Liver (tissue), 9 donors: Measurements from ENCODE around the gene WDR5. TPM values are rescaled to one million over a fixed set of nuclear protein-coding genes. Genes with fewer than 3 reads are reported as not detected.

Experiments used
- DNase-seq: peaks from one replicate; pipeline ENCODE4 v3.0.0-alpha.2; 2017; ENCODE audit warnings: low spot score
- H3K27ac ChIP-seq, 2 donors: one replicate each; pipeline ENCODE4 v1.7.0; 2013; ENCODE audit warnings: inconsistent platforms in 2 of 2, low read length in 2 of 2, control low read depth in 1 of 2, low read depth in 1 of 2, mild to moderate bottlenecking in 1 of 2
- H3K27me3 ChIP-seq, 4 donors: one replicate each; pipeline versions ENCODE4 v1.6.1 to v1.7.0; 2013; ENCODE audit warnings: low read length in 3 of 4, inconsistent platforms in 1 of 4, mild to moderate bottlenecking in 1 of 4, moderate library complexity in 1 of 4; ENCODE audit not compliant: control insufficient read depth in 4 of 4, insufficient read depth in 4 of 4
- H3K36me3 ChIP-seq, 4 donors: one replicate each; pipeline versions ENCODE4 v1.6.1 to v1.7.0; 2013; ENCODE audit warnings: low read length in 3 of 4, mild to moderate bottlenecking in 3 of 4, low read depth in 1 of 4, moderate library complexity in 1 of 4; ENCODE audit not compliant: control insufficient read depth in 4 of 4, insufficient read depth in 3 of 4
- H3K4me1 ChIP-seq, 4 donors: one replicate each; pipeline versions ENCODE4 v1.6.1 to v1.7.0; 2013; ENCODE audit warnings: low read length in 3 of 4, mild to moderate bottlenecking in 3 of 4, moderate library complexity in 1 of 4; ENCODE audit not compliant: control insufficient read depth in 4 of 4, insufficient read depth in 4 of 4
- H3K4me3 ChIP-seq, 3 donors: one replicate each; pipeline versions ENCODE4 v1.6.1 to v1.7.0; 2013; ENCODE audit warnings: low read length in 3 of 3, control low read depth in 1 of 3, low read depth in 1 of 3, mild to moderate bottlenecking in 1 of 3
- H3K9ac ChIP-seq, 2 donors: one replicate each; pipeline ENCODE4 v1.7.0; 2013; ENCODE audit warnings: low read length in 2 of 2, mild to moderate bottlenecking in 2 of 2, moderate library complexity in 2 of 2, control low read depth in 1 of 2, low read depth in 1 of 2
- H3K9me3 ChIP-seq, 4 donors: one replicate each; pipeline versions ENCODE4 v1.6.1 to v1.7.0; 2013; ENCODE audit warnings: low read length in 3 of 4; ENCODE audit not compliant: control insufficient read depth in 4 of 4
- ATF3 ChIP-seq: IDR thresholded peaks from 2 replicates; pipeline ENCODE4 v1.6.1; 2016; ENCODE audit warnings: antibody characterized with exemption
- CTCF ChIP-seq: fragments of 150-350 bp; IDR thresholded peaks from 2 replicates; pipeline ENCODE4 v1.5.1; 2017; ENCODE audit warnings: improper control_type of control experiment, low read depth, low read length; ENCODE audit not compliant: missing input control
- EGR1 ChIP-seq, 2 donors: IDR thresholded peaks; 2 replicates each; pipeline ENCODE4 v1.6.1; 2016 to 2018; ENCODE audit warnings: antibody characterized with exemption in 2 of 2, low read depth in 2 of 2
- FOXA1 ChIP-seq: IDR thresholded peaks from 2 replicates; pipeline ENCODE4 v1.6.1; 2016; ENCODE audit warnings: antibody characterized with exemption
- FOXA2 ChIP-seq: IDR thresholded peaks from 2 replicates; pipeline ENCODE4 v1.6.1; 2016; ENCODE audit warnings: antibody characterized with exemption
- GABPA ChIP-seq, 2 donors: IDR thresholded peaks in 1 of 2; conservative IDR thresholded peaks in 1 of 2; 2 replicates each; pipeline ENCODE4 v1.6.1; 2016; ENCODE audit warnings: antibody characterized with exemption in 2 of 2, mild to moderate bottlenecking in 1 of 2, moderate library complexity in 1 of 2
- JUND ChIP-seq, 2 donors: IDR thresholded peaks; 2 replicates each; pipeline ENCODE4 v1.6.1; 2016; ENCODE audit warnings: antibody characterized with exemption in 2 of 2
- MAX ChIP-seq: IDR thresholded peaks from 2 replicates; pipeline ENCODE4 v1.6.1; 2016; ENCODE audit warnings: antibody characterized with exemption
- NR2F2 ChIP-seq: IDR thresholded peaks from 2 replicates; pipeline ENCODE4 v1.6.1; 2016; ENCODE audit warnings: antibody characterized with exemption
- RAD21 ChIP-seq, 2 donors: IDR thresholded peaks; 2 replicates each; pipeline ENCODE4 v1.6.1; 2016; ENCODE audit warnings: antibody characterized with exemption in 2 of 2, mild to moderate bottlenecking in 2 of 2
- REST ChIP-seq: IDR thresholded peaks from 2 replicates; pipeline ENCODE4 v1.6.1; 2016; ENCODE audit warnings: antibody characterized with exemption, mild to moderate bottlenecking
- RXRA ChIP-seq, 2 donors: IDR thresholded peaks; 2 replicates each; pipeline ENCODE4 v1.6.1; 2017 to 2018; ENCODE audit warnings: antibody characterized with exemption in 2 of 2, mild to moderate bottlenecking in 1 of 2
- SP1 ChIP-seq: IDR thresholded peaks from 2 replicates; pipeline ENCODE4 v1.6.1; 2018; ENCODE audit warnings: antibody characterized with exemption, mild to moderate bottlenecking
- TAF1 ChIP-seq: conservative IDR thresholded peaks from 2 replicates; pipeline ENCODE4 v1.6.1; 2016; ENCODE audit warnings: antibody characterized with exemption, mild to moderate bottlenecking
- YY1 ChIP-seq: IDR thresholded peaks from 2 replicates; pipeline ENCODE4 v1.6.1; 2016; ENCODE audit warnings: antibody characterized with exemption, mild to moderate bottlenecking
- ZBTB33 ChIP-seq: IDR thresholded peaks from 2 replicates; pipeline ENCODE4 v1.6.1; 2016; ENCODE audit warnings: antibody characterized with exemption
- WGBS: extraction: QIAGEN DNeasy Blood & Tissue Kit; methylation state at CpG from one replicate; pipeline ENCODE4 v1.1.7; 2013; 5-methylcytosine and 5-hydroxymethylcytosine counted together
- polyA plus RNA-seq, 2 donors: library from polyadenylated mRNA; stranded (reverse) in 1 of 2; unstranded in 1 of 2; fragments of 200-250 nt in 1 of 2; fragments of >200 nt in 1 of 2; fragmentation: Nextera tagmentation in 1 of 2; extraction: Ambion mirVana in 1 of 2; gene quantifications; one replicate each; pipeline versions ENCODE4 v1.2.1 to v1.2.3, GENCODE V29; 2013 to 2015
- total RNA-seq, 2 donors: library from RNA; depleted of rRNA; stranded (reverse); fragments of >200 nt; gene quantifications; one replicate each; pipeline ENCODE4 v1.2.3, GENCODE V29; 2014
- donor health status: healthy.
- donor health status: healthy.
- donor health status: healthy.
- donor health status: healthy.
- donor health status: healthy.

The WDR5 gene
- total and polyA plus RNA-seq, 4 donors: 11.1 to 21.6 (median 14.6) TPM

GRCh38 chr9:134156564-134157377, 20.9 kb downstream of the WDR5 start:
- Histone ChIP-seq H3K27ac (no peak overlapping the region), H3K27me3 (no peaks in the 10 kb centered on the region), H3K9me3 (no peaks in the 10 kb centered on the region), H3K36me3 (peaks cover 25 to 69% (median 41%) of the 10 kb centered on the region in 4 donors), H3K4me3 (no peak overlapping the region), H3K9ac (no peak overlapping the region), H3K4me1 (no peaks in the 10 kb centered on the region)
- DNase-seq: no peak
- TF ChIP-seq GABPA (IDR thresholded peaks at IDR 0.05 in 1 of 2, conservative IDR thresholded peaks at IDR 0.05 in 1 of 2) (no peak), FOXA1 (no peak), SP1 (no peak), ATF3 (no peak), EGR1 (IDR thresholded peaks at IDR 0.05; ENCODE audit: low read depth in 2 of 2) (no peak), JUND (IDR thresholded peaks at IDR 0.05) (no peak), MAX (no peak), TAF1 (no peak), REST (no peak), FOXA2 (no peak), NR2F2 (no peak), RAD21 (IDR thresholded peaks at IDR 0.05) (no peak), CTCF (no peak), RXRA (IDR thresholded peaks at IDR 0.05) (no peak), ZBTB33 (no peak), YY1 (no peak)
- WGBS: 95% methylated on average over 33 of the region's 33 CpGs
